Naive thymus-derived CD8-positive, alpha-beta T cell (primary cell): ENCODE data around the gene ERCC6L2. TPM values are rescaled to one million over a fixed set of nuclear protein-coding genes. Genes with fewer than 3 reads are reported as not detected.
A peak's percentile ranks its signal among the peaks of the same experiment; 100 is the strongest.

ENCODE experiments used
- ATAC-seq, 2 donors: fragments of 150-1000 bp; cut with Tn5 transposase in 1 of 2; sonication (Bioruptor Pico), chemical (Tn5 transposase) in 1 of 2; 1 replicate in 1 of 2; 2 replicates in 1 of 2; pipeline ENCODE4 v1.10.0; 2021; ENCODE audit warnings: mild to moderate bottlenecking in 2 of 2, moderate library complexity in 2 of 2
- POLR2A ChIA-PET: fragments of 350-600 bp; sonication (Branson Sonifier 250); formaldehyde crosslinking; loops from one replicate; lab custom pipeline; 2021; ENCODE audit warnings: antibody characterized with exemption; lab: Charles Lee
- DNase-seq, 10 donors: peaks; one replicate each; pipeline versions ENCODE4 v3.0.0 to v3.0.0-alpha.2; 2020 to 2022
- H3K27ac Mint-ChIP-seq, 10 donors: one replicate each; pipeline ENCODE4 v1.8.0; 2020 to 2022; ENCODE audit warnings: mild to moderate bottlenecking in 10 of 10, mixed read lengths in 10 of 10, moderate library complexity in 4 of 10, inconsistent platforms in 1 of 10
- H3K27me3 Mint-ChIP-seq, 5 donors: one replicate each; pipeline ENCODE4 v1.8.0; 2021 to 2022; ENCODE audit warnings: mixed read lengths in 5 of 5
- H3K36me3 Mint-ChIP-seq, 3 donors: one replicate each; pipeline ENCODE4 v1.8.0; 2020 to 2022; ENCODE audit warnings: mixed read lengths in 3 of 3, mild to moderate bottlenecking in 2 of 3, inconsistent platforms in 1 of 3
- H3K4me1 Mint-ChIP-seq, 4 donors: one replicate each; pipeline ENCODE4 v1.8.0; 2021 to 2022; ENCODE audit warnings: mixed read lengths in 4 of 4
- H3K4me3 Mint-ChIP-seq, 10 donors: one replicate each; pipeline ENCODE4 v1.8.0; 2020 to 2022; ENCODE audit warnings: mild to moderate bottlenecking in 10 of 10, mixed read lengths in 10 of 10, moderate library complexity in 6 of 10, inconsistent platforms in 1 of 10
- H3K9me3 Mint-ChIP-seq, 9 donors: one replicate each; pipeline ENCODE4 v1.8.0; 2020 to 2022; ENCODE audit warnings: mixed read lengths in 9 of 9, mild to moderate bottlenecking in 3 of 9, inconsistent platforms in 1 of 9, moderate library complexity in 1 of 9
- polyA plus RNA-seq, 3 donors: library from polyadenylated mRNA; unstranded; fragments of 300-500 nt; fragmentation: Illumina TruSeq; gene quantifications; one replicate each; pipeline ENCODE4 v1.2.3, GENCODE V29; 2021
- total RNA-seq, 8 experiments: library from RNA in 2 of 8; stranded (reverse) in 2 of 8; gene quantifications; one replicate each; pipeline ENCODE4 v1.2.3 and lab custom pipeline; 2021 to 2026

ERCC6L2 gene
- total and polyA plus RNA-seq, 5 experiments from 2014 or later = 45.7 to 89.4 (median 78.0) TPM

GRCh38 chr9:95896580-95896979 lies 21.1 kb downstream of the ERCC6L2 start:
- Mint-ChIP-seq H3K36me3 (peaks cover 9 to 38% (median 22%) of the 10 kb centered on the region in 3 donors), H3K4me3 (peak overlapping the region in 8 of 10 donors; percentile 30 to 62 (median 54)), H3K4me1 (peaks cover 7 to 61% (median 51%) of the 10 kb centered on the region in 4 donors), H3K9me3 (peaks cover 0 to 24% (median 4%) of the 10 kb centered on the region in 9 donors), H3K27me3 (no peaks in the 10 kb centered on the region), H3K27ac (peak overlapping the region; percentile 69 to 94 (median 86))
- DNase-seq = no peak
- POLR2A ChIA-PET = interaction anchor here (0.8 to 3.3 kb wide), 3 partner anchors 9 to 21 kb away, joined by 5 to 19 read pairs (median 6); partner anchors contain the start of gene ERCC6L2
- ATAC-seq = no peak

GRCh38 chr9:95901506-95901905 lies 26.0 kb downstream of the ERCC6L2 start:
- ATAC-seq = no peak
- Mint-ChIP-seq H3K27ac (peak overlapping the region in 2 of 10 donors; percentile 6 to 35), H3K4me1 (peaks cover 19 to 45% (median 41%) of the 10 kb centered on the region in 4 donors), H3K36me3 (peaks cover 0 to 33% (median 28%) of the 10 kb centered on the region in 3 donors), H3K27me3 (no peaks in the 10 kb centered on the region), H3K9me3 (peaks cover 0 to 4% (median 0%) of the 10 kb centered on the region in 9 donors), H3K4me3 (peak overlapping the region in 3 of 10 donors; percentile 31 to 54 (median 36))
- POLR2A ChIA-PET = no interaction called here
- no peak for DNase-seq

- ATAC-seq = no peak
- Mint-ChIP-seq H3K4me1 (peaks cover 21 to 48% (median 35%) of the 10 kb centered on the region in 4 donors), H3K36me3 (peaks cover 5 to 41% (median 29%) of the 10 kb centered on the region in 3 donors), H3K4me3 (no peak overlapping the region), H3K27me3 (no peaks in the 10 kb centered on the region), H3K27ac (peak overlapping the region in 2 of 10 donors; percentile 6 to 57), H3K9me3 (no peaks in the 10 kb centered on the region)
- DNase-seq = no peak
- POLR2A ChIA-PET = interaction anchor here (1.4 kb wide), 1 partner anchor 28 kb away, joined by 4 read pairs; the partner anchor contains the start of gene ERCC6L2
These were observed 27.9 kb downstream of the ERCC6L2 start for GRCh38 chr9:95903398-95903797.

- H3K27me3 Mint-ChIP-seq = no peaks in the 10 kb centered on the region
- POLR2A ChIA-PET = interaction anchor here (0.6 kb wide), 1 partner anchor 612 kb away, joined by 6 read pairs; no protein-coding TSS in a partner anchor
- H3K4me3 Mint-ChIP-seq = peak overlapping the region in 1 of 10 donors; percentile 30
- ATAC-seq (peak in 1 of 2 donors; percentile 30), DNase-seq (no peak)
- peaks cover 5 to 45% (median 32%) of the 10 kb centered on the region in 3 donors for H3K36me3 Mint-ChIP-seq
- H3K4me1 Mint-ChIP-seq = peaks cover 25 to 52% (median 41%) of the 10 kb centered on the region in 4 donors
- H3K27ac Mint-ChIP-seq = peak overlapping the region in 1 of 10 donors; percentile 88
- no peaks in the 10 kb centered on the region for H3K9me3 Mint-ChIP-seq
These were observed 32.3 kb downstream of the ERCC6L2 start for GRCh38 chr9:95907794-95908193.

GRCh38 chr9:95910023-95910707 lies 34.7 kb downstream of the ERCC6L2 start:
- POLR2A ChIA-PET = interaction anchor here (1.0 to 1.8 kb wide), 3 partner anchors 19 to 35 kb away, joined by 3 to 7 read pairs (median 4); partner anchors contain the start of gene ERCC6L2
- Mint-ChIP-seq H3K4me1 (peaks cover 28 to 56% (median 45%) of the 10 kb centered on the region in 4 donors), H3K27ac (peak overlapping the region in 2 of 10 donors; percentile 5 to 19), H3K36me3 (peaks cover 5 to 59% (median 38%) of the 10 kb centered on the region in 3 donors), H3K27me3 (no peaks in the 10 kb centered on the region), H3K9me3 (no peaks in the 10 kb centered on the region), H3K4me3 (no peak overlapping the region)
- no peak for DNase-seq
- no peak for ATAC-seq

- H3K4me3 Mint-ChIP-seq = no peak overlapping the region
- DNase-seq (no peak), ATAC-seq (no peak)
- no peaks in the 10 kb centered on the region for H3K27me3 Mint-ChIP-seq
- H3K9me3 Mint-ChIP-seq = no peaks in the 10 kb centered on the region
- H3K36me3 Mint-ChIP-seq = peaks cover 5 to 55% (median 39%) of the 10 kb centered on the region in 3 donors
- H3K27ac Mint-ChIP-seq = peak overlapping the region in 3 of 10 donors; percentile 19 to 56 (median 27)
- POLR2A ChIA-PET = interaction anchor here (1.0 to 1.8 kb wide), 3 partner anchors 20 to 36 kb away, joined by 3 to 7 read pairs (median 4); partner anchors contain the start of gene ERCC6L2
- peaks cover 24 to 52% (median 40%) of the 10 kb centered on the region in 4 donors for H3K4me1 Mint-ChIP-seq
These were observed 35.4 kb downstream of the ERCC6L2 start for GRCh38 chr9:95910770-95911340.

- POLR2A ChIA-PET = no interaction called here
- H3K36me3 Mint-ChIP-seq = peaks cover 2 to 63% (median 45%) of the 10 kb centered on the region in 3 donors
These were observed 37.3 kb downstream of the ERCC6L2 start for GRCh38 chr9:95912773-95913172.

GRCh38 chr9:95920017-95920416 lies 44.5 kb downstream of the ERCC6L2 start:
- Mint-ChIP-seq H3K4me3 (no peak overlapping the region), H3K27ac (peak overlapping the region in 2 of 10 donors; percentile 14 to 34), H3K27me3 (no peaks in the 10 kb centered on the region), H3K36me3 (peaks cover 11 to 67% (median 46%) of the 10 kb centered on the region in 3 donors), H3K4me1 (peaks cover 0 to 12% (median 10%) of the 10 kb centered on the region in 4 donors), H3K9me3 (no peaks in the 10 kb centered on the region)
- DNase-seq = no peak
- POLR2A ChIA-PET = no interaction called here
- ATAC-seq = no peak

More at GRCh38 chr9:95912773-95913172, 37.3 kb downstream of the ERCC6L2 start:
- H3K4me3 Mint-ChIP-seq = no peak overlapping the region
- no peaks in the 10 kb centered on the region for H3K9me3 Mint-ChIP-seq
- no peaks in the 10 kb centered on the region for H3K27me3 Mint-ChIP-seq
- H3K27ac Mint-ChIP-seq = peak overlapping the region in 1 of 10 donors; percentile 76
- ATAC-seq (no peak), DNase-seq (no peak)
- H3K4me1 Mint-ChIP-seq = peaks cover 17 to 40% (median 28%) of the 10 kb centered on the region in 4 donors

GRCh38 chr9:95923794-95924193 lies 48.3 kb downstream of the ERCC6L2 start:
- Mint-ChIP-seq H3K4me1 (peaks cover 7 to 16% (median 11%) of the 10 kb centered on the region in 4 donors), H3K27ac (no peak overlapping the region), H3K4me3 (no peak overlapping the region), H3K36me3 (peaks cover 11 to 56% (median 39%) of the 10 kb centered on the region in 3 donors), H3K27me3 (no peaks in the 10 kb centered on the region), H3K9me3 (no peaks in the 10 kb centered on the region)
- no peak for ATAC-seq
- no peak for DNase-seq
- POLR2A ChIA-PET = no interaction called here

- Mint-ChIP-seq H3K27ac (no peak overlapping the region), H3K27me3 (no peaks in the 10 kb centered on the region), H3K4me3 (no peak overlapping the region), H3K4me1 (peaks cover 6 to 12% (median 9%) of the 10 kb centered on the region in 4 donors), H3K36me3 (peaks cover 7 to 54% (median 39%) of the 10 kb centered on the region in 3 donors), H3K9me3 (no peaks in the 10 kb centered on the region)
- ATAC-seq (no peak), DNase-seq (no peak)
- POLR2A ChIA-PET = interaction anchor here (0.6 to 1.0 kb wide), 3 partner anchors 24 to 475 kb away, joined by 3 to 5 read pairs (median 3); partner anchors contain the start of gene ERCC6L2
These were observed 49.5 kb downstream of the ERCC6L2 start for GRCh38 chr9:95924987-95925386.

GRCh38 chr9:95927271-95928004 lies 51.9 kb downstream of the ERCC6L2 start:
- Mint-ChIP-seq H3K27ac (peak overlapping the region in 3 of 10 donors; percentile 4 to 37 (median 17)), H3K36me3 (peaks cover 18 to 67% (median 55%) of the 10 kb centered on the region in 3 donors)
- POLR2A ChIA-PET = no interaction called here

GRCh38 chr9:95930277-95930676 lies 54.8 kb downstream of the ERCC6L2 start:
- H3K27ac Mint-ChIP-seq = no peak overlapping the region
- DNase-seq (no peak), ATAC-seq (no peak)
- H3K9me3 Mint-ChIP-seq = no peaks in the 10 kb centered on the region
- POLR2A ChIA-PET = no interaction called here
- H3K4me1 Mint-ChIP-seq = peaks cover 6 to 17% (median 7%) of the 10 kb centered on the region in 4 donors
- no peaks in the 10 kb centered on the region for H3K27me3 Mint-ChIP-seq
- H3K4me3 Mint-ChIP-seq = no peak overlapping the region
- H3K36me3 Mint-ChIP-seq = peaks cover 28 to 72% (median 67%) of the 10 kb centered on the region in 3 donors

More at GRCh38 chr9:95927271-95928004, 51.9 kb downstream of the ERCC6L2 start:
- ATAC-seq (no peak), DNase-seq (no peak)
- no peaks in the 10 kb centered on the region for H3K9me3 Mint-ChIP-seq
- peaks cover 6 to 13% (median 12%) of the 10 kb centered on the region in 4 donors for H3K4me1 Mint-ChIP-seq
- no peak overlapping the region for H3K4me3 Mint-ChIP-seq
- H3K27me3 Mint-ChIP-seq = no peaks in the 10 kb centered on the region
